HG03108 (cell line): ENCODE measurements around the gene PAXIP1.

Experiments used
- ATAC-seq: cut with Tn5 transposase; IDR thresholded peaks from one replicate; pipeline ENCODE4 v1.9.1; 2021; ENCODE audit warnings: moderate library complexity; ENCODE audit not compliant: unreplicated experiment

PAXIP1 gene

DNA sequence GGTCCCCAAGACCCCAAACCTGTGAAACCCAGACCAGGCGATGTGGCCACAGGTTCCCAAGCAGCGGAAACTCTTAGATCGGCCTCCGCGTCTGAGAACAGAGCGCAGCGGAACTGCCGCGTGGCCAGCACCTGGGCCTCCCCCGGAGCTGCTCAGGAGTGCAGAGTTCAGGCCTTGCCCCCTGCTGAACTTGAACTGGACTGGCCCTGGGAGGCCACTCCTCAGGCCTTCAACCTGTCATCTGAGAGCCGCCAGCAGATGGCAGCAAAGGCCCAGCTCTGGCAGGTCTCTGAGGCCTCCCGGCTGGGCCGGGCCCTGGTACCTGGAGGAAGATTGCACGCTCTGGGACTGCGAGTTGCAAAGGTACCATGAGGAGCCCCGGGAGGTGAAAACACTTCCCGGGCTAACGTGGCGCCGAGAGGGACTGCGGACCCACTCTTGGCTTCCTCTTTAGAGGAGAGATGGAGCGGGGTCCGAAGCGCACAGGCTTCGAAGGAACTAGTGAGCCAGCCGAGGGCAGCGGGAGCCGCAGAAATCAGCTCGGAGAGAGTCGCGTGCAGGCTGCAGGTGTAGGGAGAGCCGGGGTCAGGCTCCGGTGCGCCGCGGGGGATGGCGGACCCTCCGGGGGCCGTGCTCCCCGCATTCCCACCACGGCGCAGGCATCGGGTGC, 89.2 kb downstream of the PAXIP1 start:
- ATAC-seq = peak; percentile 91

DNA sequence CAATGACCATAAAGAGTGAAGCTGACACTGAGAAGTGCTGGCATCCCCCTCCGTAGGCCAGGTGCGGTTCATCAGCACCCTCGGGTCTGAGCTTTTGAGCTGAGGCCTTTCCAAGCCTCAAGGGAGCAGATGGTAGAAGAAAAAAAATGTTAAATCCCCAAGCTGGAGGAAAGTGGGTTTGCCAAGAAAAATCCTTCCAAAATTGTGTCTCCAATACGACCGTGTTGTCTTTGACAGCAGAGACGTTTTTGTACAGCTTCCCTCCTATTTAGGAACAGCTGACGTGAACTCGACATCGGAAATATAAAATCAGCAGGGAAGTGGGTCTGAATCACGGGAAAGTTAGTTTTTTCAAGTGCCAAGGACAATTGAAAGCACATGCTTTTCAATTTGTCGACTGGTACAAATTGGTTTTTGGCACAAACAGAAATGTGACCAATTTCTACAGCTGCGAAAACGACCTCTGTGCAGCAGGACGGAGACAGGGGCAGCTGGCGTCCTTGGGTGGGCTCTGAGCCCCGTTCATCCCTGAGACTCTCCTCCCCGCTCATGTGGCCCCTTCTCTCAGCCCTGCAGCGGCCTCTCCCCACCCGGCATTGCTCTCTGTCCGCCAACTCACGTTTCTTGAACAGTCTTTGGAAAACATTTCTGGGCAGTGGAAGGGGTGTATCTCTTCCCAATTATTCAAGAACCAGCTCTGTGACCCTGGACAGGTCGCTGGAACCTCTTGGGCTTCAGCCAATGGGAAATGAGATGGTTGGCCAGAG, 89.9 kb downstream of the PAXIP1 start:
- no peak for ATAC-seq

DNA sequence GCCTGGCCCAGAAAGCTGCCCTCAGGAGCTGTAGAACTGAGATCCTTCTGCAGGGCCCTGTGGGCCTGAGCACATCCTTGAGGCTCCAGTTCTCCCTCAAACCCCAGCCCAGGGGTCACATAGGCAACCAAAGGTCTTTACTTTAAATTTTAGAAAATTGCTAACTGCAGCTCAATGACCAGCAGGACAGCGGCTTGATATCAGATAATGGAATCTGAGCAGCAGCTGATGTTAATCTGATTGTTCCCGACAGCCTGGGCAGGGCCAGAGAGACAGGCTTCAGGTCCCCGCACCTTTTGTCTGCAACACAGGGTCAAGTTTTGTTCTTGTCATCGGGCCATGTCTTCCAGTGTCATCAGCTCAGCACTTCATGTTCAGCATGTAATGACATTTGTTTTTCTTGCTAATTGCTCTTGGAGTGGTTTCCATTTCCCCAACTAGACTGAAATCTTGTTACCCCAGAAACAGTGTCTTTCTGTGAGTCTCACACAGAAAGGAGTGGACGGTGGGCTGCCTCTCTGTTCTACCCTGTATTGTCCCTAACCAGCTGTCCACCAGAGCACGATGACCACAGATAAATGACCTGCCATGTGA, 91.0 kb downstream of the PAXIP1 start:
- no peak for ATAC-seq

DNA sequence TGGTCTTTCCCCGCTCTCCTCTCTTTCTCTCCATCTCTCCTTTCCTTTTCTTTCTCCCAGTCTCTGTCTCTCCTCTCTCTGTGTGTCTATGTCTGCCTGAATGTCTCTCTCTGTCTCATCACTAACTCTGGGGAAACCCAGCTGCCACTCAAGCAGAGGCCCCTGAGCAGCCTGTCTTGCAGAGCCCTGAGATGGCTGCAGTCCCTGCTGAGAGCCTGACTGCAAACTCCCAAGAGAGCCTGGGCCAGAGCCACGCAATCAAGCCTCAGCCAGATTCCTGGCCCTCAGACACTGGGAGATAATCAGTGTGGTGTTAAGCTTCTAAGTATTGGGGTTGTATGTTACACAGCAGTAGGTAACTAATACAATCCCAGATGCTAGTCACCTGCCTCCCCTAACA, 91.5 kb downstream of the PAXIP1 start:
- ATAC-seq = no peak

DNA sequence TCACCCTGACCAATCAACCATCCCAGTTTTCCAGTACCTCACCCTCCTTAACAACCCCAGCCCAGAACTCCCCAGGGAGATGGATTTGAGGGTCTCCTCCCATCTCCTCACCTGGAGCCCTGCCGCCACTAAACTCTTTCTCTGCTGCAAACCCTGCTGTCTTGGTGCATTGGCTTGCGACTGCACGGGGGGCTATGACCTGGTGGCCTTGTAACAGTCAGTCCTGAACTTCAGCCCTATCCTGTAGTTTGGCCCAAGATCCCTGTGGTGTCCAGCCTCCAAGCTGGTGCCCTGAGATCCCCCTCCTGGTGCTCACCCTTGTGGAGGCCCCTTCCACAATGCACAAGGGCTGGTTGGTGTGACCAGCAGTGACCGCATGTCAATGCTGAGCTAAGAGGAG, 91.9 kb downstream of the PAXIP1 start:
- ATAC-seq = no peak

DNA sequence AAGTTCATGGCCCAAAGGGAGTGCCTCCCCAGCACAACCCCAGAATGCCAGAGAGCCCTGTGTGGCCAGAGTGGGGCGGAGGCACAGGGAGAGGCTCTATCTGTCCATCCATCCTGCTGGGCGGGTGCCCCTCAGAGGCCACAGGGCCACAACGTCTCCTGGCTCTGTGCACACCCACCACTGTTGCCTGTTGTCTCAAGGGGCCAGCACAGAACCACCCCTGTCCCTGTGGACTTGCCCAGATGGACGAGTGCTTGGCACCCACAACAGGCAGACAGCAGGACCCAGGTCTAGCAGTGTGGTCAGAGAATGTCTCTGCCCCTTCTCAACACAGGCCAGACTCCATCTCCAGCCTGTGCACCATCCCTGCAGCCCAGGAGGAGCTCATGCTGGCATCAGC, 92.8 kb downstream of the PAXIP1 start:
- ATAC-seq = no peak

DNA sequence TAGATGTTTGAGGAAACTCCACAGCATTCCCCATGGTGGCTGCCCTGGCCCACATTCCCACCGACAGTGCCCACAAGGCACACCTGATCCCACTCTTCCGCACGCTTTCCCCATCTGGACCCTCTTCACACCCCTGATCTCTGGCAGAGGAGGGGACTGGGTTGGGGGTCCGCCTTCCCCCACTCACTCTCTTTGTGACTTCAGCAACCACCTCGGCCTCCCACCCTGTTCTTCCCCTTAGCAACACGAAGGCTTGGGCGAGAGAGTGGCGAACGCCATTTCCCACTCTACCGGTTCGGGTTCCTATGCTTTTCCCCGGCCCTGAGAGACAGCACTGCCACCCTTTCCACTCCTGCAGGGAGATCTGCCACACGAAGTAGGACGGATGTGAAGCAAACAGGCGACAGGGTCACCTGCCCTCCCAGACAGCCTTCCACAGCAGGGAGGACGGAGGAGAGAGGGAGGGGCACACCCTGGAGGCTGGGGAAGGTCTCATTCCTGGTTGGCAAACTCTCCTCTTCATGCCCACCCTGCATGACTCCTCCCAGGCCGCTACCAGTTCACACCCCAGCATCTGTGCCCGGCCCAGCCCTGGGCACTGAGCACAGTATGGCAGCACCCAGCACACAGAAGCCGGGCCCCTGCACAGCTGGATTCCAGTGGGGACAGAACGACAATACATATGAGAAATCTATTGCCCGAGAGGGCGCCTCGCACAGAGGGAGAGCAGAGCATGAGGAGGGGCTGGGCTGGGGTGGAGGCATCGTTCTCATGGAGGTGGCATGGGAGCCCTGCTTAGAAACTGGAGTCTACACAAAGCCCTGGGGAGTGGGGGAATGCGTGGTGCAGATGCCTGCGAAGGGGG, 93.5 kb downstream of the PAXIP1 start:
- ATAC-seq = no peak

DNA sequence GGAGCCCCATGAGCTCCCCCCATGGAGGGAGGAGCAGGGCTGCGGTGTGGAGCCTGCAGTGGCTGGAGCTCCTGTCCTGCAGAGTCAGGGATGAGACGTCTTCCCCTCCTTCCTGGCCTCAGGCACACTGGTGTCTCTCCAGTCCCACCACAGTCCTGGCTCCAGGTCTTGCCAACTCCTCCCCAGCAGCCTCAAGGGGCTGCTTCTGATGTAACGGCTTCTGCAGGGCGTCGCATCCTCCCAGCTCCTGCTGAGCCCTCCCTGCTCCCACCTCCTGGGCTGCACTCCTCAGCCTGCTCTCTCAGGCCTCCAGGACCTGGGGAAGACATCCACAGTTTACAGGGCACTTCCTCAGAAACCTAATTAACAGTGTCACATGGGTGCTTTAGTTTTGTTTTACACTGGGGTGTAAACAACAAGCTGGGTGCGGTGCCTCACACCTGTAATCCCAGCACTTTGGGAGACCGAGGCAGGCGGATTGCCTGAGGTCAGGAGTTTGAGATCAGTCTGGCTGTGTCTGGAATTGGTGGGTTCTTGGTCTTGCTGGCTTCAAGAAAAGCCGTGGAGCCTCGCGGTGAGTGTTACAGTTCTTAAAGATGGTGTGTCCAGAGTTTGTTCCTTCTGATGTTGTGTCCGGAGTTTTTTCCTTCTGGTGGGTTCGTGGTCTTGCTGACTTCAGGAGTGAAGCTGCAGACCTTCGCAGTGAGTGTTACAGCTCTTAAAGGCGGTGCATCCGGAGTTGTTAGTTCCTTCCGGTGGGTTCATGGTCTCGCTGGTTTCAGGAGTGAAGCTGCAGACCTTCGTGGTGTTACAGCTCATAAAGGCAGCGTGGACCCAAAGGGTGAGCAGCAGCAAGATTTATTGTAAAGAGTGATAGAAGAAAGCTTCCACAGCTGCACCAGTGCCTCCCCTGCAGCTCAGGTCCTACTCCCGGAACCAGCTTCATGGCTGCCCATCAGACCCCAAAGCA, 95.0 kb downstream of the PAXIP1 start:
- ATAC-seq = no peak

DNA sequence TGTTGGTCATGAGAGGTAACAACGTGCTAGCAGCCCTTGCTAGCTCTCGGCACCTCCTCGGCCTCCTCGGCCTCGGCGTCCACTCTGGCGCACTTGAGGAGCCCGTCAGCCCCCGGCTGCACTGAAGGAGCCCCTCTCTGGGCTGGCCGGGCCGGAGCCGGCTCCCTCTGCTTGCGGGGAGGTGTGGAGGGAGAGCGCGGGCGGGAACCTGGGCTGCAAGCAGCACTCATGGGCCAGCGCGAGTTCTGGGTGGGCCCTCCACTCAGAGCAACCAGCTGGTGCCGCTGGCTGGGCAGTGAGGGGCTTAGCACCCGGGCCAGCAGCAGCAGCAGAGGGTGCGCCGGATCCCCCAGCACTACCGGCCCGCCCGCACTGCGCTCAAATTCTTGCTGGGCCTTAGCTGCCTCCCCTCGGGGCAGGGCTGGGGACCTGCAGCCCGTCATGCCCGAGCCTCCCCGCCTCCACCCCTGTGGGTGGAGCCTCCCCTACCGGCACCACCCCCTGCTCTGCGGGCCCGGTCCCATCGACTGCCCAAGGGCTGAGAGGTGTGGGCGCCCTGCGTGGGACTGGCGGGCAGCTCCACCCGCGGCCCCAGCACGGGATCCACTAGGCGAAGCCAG, 96.1 kb downstream of the PAXIP1 start:
- ATAC-seq = no peak

DNA sequence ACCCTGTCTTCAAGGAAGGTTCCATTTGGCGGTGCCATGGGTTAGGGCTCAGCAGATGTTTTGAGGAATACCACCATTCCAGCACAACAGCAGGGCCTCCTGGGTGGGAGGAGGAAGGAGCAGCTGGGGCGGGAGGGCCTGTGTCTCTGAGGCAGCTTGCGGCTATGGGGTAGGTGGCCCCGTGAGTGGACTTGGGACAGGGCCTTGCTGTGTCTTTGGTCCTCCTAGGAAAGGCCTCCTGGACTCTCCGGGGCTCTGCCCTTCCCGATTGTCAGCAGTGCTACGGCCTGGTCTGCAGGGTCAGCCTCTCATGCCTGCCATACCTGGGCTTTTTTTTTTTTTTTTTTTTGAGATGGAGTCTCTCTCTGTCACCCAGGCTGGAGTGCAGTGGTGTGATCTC, 96.7 kb downstream of the PAXIP1 start:
- no peak for ATAC-seq

DNA sequence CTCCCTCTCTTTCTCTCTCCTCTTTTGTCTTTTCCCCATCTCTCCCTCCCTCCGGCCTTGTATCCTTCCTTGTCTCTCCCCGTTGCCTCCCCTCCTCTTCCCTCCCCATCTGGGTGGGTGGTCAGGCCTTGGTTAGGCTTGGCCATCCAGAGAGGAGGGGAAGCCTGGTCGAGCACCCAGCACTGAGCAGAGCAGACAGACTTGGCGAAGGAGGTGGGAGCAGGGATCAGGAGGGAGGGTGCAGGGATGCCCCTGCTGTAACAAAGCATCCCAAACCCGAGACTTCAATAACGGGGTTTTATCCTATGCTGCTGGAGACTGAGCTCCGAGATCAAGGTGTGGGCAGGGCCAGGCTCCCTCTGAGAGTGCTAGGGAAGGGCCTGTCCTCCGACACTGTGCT, 97.3 kb downstream of the PAXIP1 start:
- ATAC-seq = no peak

DNA sequence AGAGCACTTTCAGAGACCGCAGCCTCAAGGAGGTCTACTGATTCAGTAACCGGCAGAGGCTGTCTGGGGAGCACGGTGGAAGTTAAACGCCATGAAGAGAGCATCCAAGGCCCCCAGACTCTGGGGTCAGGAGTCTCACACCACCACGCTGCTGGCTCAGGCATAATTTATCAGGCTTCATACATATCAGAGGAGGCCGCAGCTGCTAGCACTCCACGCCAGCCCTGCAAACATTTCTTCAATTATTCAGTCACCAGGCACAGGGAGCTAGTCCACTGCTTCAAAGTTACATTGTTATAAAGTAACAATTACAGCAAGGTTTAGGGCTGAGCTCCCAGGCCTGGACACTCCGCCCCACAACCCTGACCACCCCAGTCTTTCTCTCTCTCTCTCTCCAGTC, 97.8 kb downstream of the PAXIP1 start:
- ATAC-seq = no peak

DNA sequence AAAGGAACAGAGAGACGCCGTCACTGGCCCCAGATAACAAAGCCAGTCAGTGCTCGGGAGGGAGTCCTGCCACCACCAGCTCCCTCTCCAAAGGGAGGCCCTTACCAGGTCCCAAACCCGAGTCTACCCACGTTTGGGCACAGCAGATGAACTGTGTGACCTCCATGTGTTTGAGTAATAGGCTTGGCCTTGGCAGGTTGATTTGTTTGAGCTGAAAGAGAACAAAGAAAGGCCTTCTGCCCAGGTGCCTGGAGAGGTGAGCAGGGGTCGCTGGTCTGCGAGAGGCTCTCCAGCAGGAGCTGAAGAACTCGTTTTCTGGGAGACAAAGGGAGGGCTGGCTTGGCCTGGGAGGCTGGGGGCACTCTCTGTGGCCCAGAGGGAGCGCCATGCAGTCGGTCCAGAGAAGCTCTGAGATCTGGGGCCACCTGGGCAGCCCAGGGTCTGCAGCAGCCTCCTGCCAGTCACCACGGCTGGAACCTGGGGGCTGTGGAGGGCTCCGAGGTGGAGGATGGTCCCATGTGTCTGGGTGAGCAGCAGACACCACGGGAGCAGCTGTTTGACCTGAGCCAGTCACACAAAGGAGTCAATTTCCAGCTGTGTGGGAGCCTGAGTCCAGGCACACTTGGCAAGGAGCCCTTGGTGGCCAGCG, 99.7 kb downstream of the PAXIP1 start:
- ATAC-seq = no peak

DNA sequence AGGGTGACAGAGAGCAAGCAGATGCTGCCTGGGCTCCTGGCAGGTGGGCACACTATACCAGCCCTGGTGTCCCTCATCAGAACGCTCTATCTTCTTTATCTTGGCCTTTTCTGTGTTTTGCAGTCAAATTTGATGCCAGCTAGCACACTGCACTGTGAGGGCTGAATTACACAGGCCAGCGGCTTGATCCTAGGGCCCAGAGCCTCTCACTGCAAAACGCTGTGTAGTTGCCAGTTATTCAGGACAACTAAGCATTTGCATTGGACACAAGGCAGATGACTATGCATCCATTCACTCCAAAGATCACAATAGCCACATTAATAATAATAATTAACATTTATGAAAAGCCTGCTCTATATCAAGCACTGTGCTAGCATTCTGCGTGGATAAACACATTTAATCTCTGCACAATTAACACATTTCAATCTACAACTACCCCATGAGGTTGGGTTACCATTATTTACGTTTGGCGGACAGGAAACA, 100.3 kb downstream of the PAXIP1 start:
- no peak for ATAC-seq

DNA sequence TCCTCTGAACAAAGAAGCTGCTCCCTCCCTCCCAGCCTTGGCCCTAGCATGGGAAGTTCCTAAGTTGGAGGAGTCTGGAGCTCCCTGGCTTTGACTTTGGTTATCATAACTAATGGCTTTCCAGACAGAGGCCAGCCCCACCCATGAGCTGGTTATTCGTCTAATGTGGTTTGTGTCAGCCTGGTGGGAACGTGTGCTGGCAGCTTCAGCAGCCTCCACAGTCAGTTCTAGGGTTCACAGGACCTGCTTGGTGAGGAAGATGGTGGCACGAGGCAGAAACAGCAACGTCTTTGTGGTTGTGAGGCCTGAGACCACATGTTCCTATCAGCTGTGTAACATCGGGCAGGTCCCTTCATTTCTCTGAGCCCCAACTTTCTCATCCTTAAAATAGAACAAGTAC, 103.1 kb downstream of the PAXIP1 start:
- no peak for ATAC-seq

DNA sequence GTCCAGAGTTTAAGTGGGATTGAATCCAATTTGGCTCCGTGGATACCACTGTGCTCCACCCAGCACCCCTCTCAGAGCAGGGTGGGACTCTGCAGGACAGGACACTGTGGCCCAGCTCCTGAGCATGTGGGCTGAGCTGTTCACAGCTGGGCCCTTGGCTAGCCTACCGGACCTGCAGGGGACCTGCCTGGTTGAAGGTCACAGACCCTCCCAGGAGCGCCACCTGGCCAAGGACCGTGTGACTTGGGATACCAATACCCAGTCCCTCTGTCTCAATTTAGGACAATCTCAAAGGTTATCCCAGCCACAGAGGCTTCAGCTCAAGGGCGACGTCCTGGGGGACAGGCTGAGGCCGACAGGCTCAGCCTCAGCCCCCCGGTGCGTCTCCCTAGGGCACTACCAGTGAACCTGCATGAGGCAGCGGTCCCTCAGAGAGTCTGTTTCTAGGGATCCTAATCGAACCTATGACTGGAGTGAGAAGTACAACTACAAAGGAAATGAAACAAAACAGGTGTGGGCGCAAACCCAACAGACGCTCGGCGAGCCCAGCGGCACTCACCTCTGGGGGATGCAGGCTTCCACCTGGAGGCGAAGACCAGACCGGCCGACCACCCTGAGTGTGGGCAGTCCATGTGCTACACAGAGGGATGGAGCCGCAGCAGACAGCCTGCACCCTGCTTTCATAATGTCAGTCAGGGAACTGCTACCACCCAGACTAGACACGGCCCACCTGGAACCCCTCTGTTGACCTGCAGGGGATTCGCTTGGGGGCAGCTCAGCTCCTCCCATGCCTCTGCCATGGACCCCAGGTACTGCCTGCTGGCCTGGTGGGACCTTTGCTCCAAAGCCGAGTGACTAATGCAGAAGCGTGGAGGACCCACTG, 103.7 kb downstream of the PAXIP1 start:
- no peak for ATAC-seq

DNA sequence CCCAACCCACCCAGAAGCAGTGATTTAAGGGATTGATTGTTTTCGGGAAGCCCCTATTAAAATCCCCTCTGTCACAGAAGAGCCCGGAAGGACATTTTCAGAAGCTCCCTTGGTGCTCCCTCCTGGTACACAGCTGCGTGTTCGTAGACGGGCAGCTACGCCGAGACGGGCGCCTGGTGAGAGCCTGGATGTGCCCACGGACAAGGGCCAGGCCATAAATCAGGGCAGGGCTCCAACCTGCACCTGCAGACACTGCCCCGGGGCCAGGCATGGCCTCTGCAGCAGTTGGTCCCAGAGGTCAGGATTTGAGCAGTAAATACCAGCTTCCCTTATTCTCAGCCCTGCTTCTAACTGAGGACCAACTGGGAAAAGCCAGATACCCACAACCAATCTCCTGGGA, 106.8 kb downstream of the PAXIP1 start:
- ATAC-seq = no peak
